Esophagus squamous epithelium (tissue), 4 donors: ENCODE measurements around the gene ALDH3A1.

ENCODE experiments used
- POLR2A ChIP-seq, 4 donors: fragments of 450-650 bp; IDR thresholded peaks; one replicate each; pipeline ENCODE4 v1.6.1; 2017; ENCODE audit warnings: antibody characterized with exemption in 4 of 4, mild to moderate bottlenecking in 4 of 4, moderate library complexity in 3 of 4
- TF ChIP-seq, protein P1 (sequence below), 6 experiments: fragments of 450-650 bp in 4 of 6; fragments of 200-600 bp in 2 of 6; sonication (generic) in 2 of 6; IDR thresholded peaks; one replicate each; pipeline ENCODE4 v1.5.1; 2016 to 2019; ENCODE audit warnings: antibody characterized with exemption in 6 of 6, mild to moderate bottlenecking in 4 of 6, moderate library complexity in 4 of 6

DNA sequence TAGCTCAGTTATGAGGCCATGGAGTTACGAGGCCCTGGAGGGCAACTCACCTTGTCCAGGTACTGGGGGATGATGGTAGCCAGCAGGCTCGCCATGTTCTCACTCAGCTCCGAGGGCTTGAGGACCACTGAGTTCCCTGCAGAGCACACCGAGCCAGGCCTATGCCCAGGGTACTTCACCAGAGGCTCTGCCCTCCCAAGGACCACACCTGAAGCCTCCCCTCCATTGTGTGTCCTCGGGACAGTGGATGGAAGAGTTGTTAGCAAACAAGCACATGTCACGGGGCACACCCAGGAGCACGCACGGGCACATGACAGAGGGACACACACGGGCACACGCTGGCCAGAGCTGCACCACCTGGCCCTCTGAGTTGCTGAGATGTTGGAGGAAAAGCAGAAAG, 5.6 kb downstream of the ALDH3A1 start:
- TF ChIP-seq, protein P1, sequence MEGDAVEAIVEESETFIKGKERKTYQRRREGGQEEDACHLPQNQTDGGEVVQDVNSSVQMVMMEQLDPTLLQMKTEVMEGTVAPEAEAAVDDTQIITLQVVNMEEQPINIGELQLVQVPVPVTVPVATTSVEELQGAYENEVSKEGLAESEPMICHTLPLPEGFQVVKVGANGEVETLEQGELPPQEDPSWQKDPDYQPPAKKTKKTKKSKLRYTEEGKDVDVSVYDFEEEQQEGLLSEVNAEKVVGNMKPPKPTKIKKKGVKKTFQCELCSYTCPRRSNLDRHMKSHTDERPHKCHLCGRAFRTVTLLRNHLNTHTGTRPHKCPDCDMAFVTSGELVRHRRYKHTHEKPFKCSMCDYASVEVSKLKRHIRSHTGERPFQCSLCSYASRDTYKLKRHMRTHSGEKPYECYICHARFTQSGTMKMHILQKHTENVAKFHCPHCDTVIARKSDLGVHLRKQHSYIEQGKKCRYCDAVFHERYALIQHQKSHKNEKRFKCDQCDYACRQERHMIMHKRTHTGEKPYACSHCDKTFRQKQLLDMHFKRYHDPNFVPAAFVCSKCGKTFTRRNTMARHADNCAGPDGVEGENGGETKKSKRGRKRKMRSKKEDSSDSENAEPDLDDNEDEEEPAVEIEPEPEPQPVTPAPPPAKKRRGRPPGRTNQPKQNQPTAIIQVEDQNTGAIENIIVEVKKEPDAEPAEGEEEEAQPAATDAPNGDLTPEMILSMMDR (IDR thresholded peaks at IDR 0.05), result no peak
- TF ChIP-seq POLR2A (IDR thresholded peaks at IDR 0.05), result no peak
